GM21619 (cell line): ENCODE measurements around the gene GATA5.
"Not testable (repeated sequence)": the region's sequence is repeated elsewhere in the genome, so short reads cannot be mapped to it uniquely, and the experiment has no call there.

Source experiments
- ATAC-seq: cut with Tn5 transposase; IDR thresholded peaks from one replicate; pipeline ENCODE4 v1.9.1; 2021; ENCODE audit not compliant: unreplicated experiment

GATA5 gene

GRCh38 chr20:62505337-62506045 is 29.7 kb upstream of the GATA5 start:
- ATAC-seq: no peak

GRCh38 chr20:62504323-62504722 is 28.5 kb upstream of the GATA5 start:
- no peak for ATAC-seq

GRCh38 chr20:62503401-62504178 is 27.8 kb upstream of the GATA5 start:
- ATAC-seq: no peak

GRCh38 chr20:62502496-62503095 is 26.8 kb upstream of the GATA5 start:
- no peak for ATAC-seq

GRCh38 chr20:62501801-62502495 is 26.2 kb upstream of the GATA5 start:
- peak; percentile 74 for ATAC-seq

GRCh38 chr20:62500237-62500864 is 24.6 kb upstream of the GATA5 start:
- ATAC-seq: no peak

GRCh38 chr20:62499758-62500236 is 24.0 kb upstream of the GATA5 start:
- no peak for ATAC-seq

GRCh38 chr20:62498874-62499273 is 23.1 kb upstream of the GATA5 start:
- no peak for ATAC-seq

GRCh38 chr20:62496568-62497218 is 20.9 kb upstream of the GATA5 start:
- no peak for ATAC-seq

GRCh38 chr20:62495749-62496567 is 20.2 kb upstream of the GATA5 start:
- no peak for ATAC-seq

GRCh38 chr20:62494980-62495748 is 19.4 kb upstream of the GATA5 start:
- no peak for ATAC-seq

- no peak for ATAC-seq
Measured at GRCh38 chr20:62494537-62494936, 18.7 kb upstream of the GATA5 start.

- no peak for ATAC-seq
Measured at GRCh38 chr20:62493886-62494285, 18.1 kb upstream of the GATA5 start.

- no peak for ATAC-seq
Measured at GRCh38 chr20:62493253-62493885, 17.6 kb upstream of the GATA5 start.

- no peak for ATAC-seq
Measured at GRCh38 chr20:62492711-62493110, 16.9 kb upstream of the GATA5 start.

GRCh38 chr20:62490783-62491182 is 15.0 kb upstream of the GATA5 start:
- not testable (repeated sequence) for ATAC-seq

- no peak for ATAC-seq
Measured at GRCh38 chr20:62489932-62490263, 14.1 kb upstream of the GATA5 start.

- ATAC-seq: no peak
Measured at GRCh38 chr20:62489186-62489931, 13.6 kb upstream of the GATA5 start.
